DND-41 (cell line): Measurements from ENCODE around the gene DRC1.

Source experiments
- ATAC-seq: fragments of 200-7000 bp; cut with Tn5 transposase; 3 replicates; pipeline ENCODE4 v1.9.1; 2021; ENCODE audit warnings: low read depth; ENCODE audit not compliant: insufficient read depth
- DNase-seq: peaks from one replicate; pipeline ENCODE4 v3.0.0-alpha.2; 2020
- H2AFZ ChIP-seq: 2 replicates; pipeline ENCODE4 v1.6.0; 2012; ENCODE audit warnings: low read depth, low read length
- H3K27ac ChIP-seq: 2 replicates; pipeline ENCODE4 v1.5.1; 2012; ENCODE audit warnings: low read length, inconsistent platforms
- H3K27me3 ChIP-seq: fragments of 200-600 bp; sonication (generic); 2 replicates; pipeline ENCODE4 v1.6.0; 2012; ENCODE audit warnings: low read length, mild to moderate bottlenecking, inconsistent platforms; ENCODE audit not compliant: insufficient read depth, poor library complexity
- H3K36me3 ChIP-seq: 2 replicates; pipeline ENCODE4 v1.5.1; 2012; ENCODE audit warnings: low read length, inconsistent platforms; ENCODE audit not compliant: insufficient read depth
- H3K4me1 ChIP-seq: 2 replicates; pipeline ENCODE4 v1.5.1; 2012; ENCODE audit warnings: mild to moderate bottlenecking, low read length; ENCODE audit not compliant: insufficient read depth
- H3K4me2 ChIP-seq: 2 replicates; pipeline ENCODE4 v1.6.0; 2012; ENCODE audit warnings: mild to moderate bottlenecking, moderate library complexity, low read length, inconsistent platforms; ENCODE audit not compliant: insufficient read depth
- H3K4me3 ChIP-seq, 2 experiments: fragments of 200-600 bp in 1 of 2; shearing (Covaris generic) in 1 of 2; 2 replicates each; pipeline ENCODE4 v1.5.1; 2012 to 2016; ENCODE audit warnings: inconsistent platforms in 2 of 2, low read length in 2 of 2, mild to moderate bottlenecking in 2 of 2, low read depth in 1 of 2, moderate library complexity in 1 of 2
- H3K79me2 ChIP-seq: 2 replicates; pipeline ENCODE4 v1.6.0; 2012; ENCODE audit warnings: low read length, inconsistent platforms; ENCODE audit not compliant: insufficient read depth
- H3K9ac ChIP-seq: 2 replicates; pipeline ENCODE4 v1.6.0; 2012; ENCODE audit warnings: low read depth, mild to moderate bottlenecking, inconsistent platforms, low read length, moderate library complexity
- H3K9me3 ChIP-seq: 2 replicates; pipeline ENCODE4 v1.5.1; 2012; ENCODE audit warnings: low read length, moderate library complexity, mild to moderate bottlenecking, inconsistent platforms; ENCODE audit not compliant: insufficient read depth, severe bottlenecking
- H4K20me1 ChIP-seq: 2 replicates; pipeline ENCODE4 v1.6.0; 2012; ENCODE audit warnings: low read length; ENCODE audit not compliant: insufficient read depth
- CTCF ChIP-seq: IDR thresholded peaks from 2 replicates; pipeline ENCODE4 v1.5.1; 2012; ENCODE audit warnings: borderline replicate concordance, low read length, moderate library complexity, mild to moderate bottlenecking; ENCODE audit not compliant: poor library complexity, severe bottlenecking; ENCODE audit errors: extremely low read depth
- EZH2 ChIP-seq: IDR thresholded peaks from 3 replicates; pipeline ENCODE4 v1.6.1; 2012; ENCODE audit warnings: borderline replicate concordance, low read depth, mild to moderate bottlenecking, moderate library complexity, low read length, inconsistent platforms; ENCODE audit not compliant: severe bottlenecking

Gene DRC1

DNA sequence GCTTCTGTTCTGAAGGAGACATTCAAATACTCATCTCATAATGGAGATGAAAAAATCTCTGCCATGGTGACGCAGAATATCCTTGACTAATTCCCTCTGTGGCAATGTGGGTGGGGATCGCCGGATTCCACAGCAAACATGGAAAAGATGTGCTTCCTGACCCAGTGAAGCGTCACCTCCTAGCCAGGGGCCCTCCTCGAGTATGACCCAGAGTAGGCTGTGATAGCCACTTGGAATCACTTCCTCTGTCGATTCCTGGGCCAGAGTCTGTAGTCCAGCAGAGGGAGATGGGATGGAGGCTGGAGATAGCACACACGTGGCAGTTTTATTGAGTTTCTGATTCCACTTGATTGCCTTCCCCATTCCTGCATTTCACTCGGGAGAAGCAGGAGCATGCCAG lies 36.8 kb downstream of the DRC1 start:
- DNase-seq (no peak), ATAC-seq (no peak)
- Histone ChIP-seq H4K20me1 (no peaks in the 10 kb centered on the region), H3K27me3 (peaks cover 10% of the 10 kb centered on the region), H3K9ac (no peak overlapping the region), H3K4me3 (no peak overlapping the region), H3K4me2 (no peak overlapping the region), H3K27ac (no peak overlapping the region), H3K9me3 (no peaks in the 10 kb centered on the region), H3K4me1 (no peaks in the 10 kb centered on the region), H3K79me2 (no peaks in the 10 kb centered on the region), H2AFZ (no peak overlapping the region), H3K36me3 (no peaks in the 10 kb centered on the region)
- TF ChIP-seq EZH2 (no peak), CTCF (no peak)

GRCh38 chr2:26438926-26439325 lies 37.2 kb downstream of the DRC1 start:
- peaks cover 7% of the 10 kb centered on the region for H3K27me3 ChIP-seq
- H3K36me3 ChIP-seq = no peaks in the 10 kb centered on the region
- no peak overlapping the region for H3K4me3 ChIP-seq
- H3K4me2 ChIP-seq = no peak overlapping the region
- H3K27ac ChIP-seq = no peak overlapping the region
- H3K79me2 ChIP-seq = no peaks in the 10 kb centered on the region
- H4K20me1 ChIP-seq = no peaks in the 10 kb centered on the region
- DNase-seq (no peak), ATAC-seq (no peak)
- H3K9ac ChIP-seq = no peak overlapping the region
- TF ChIP-seq CTCF = no peak
- no peak for TF ChIP-seq EZH2
- no peak overlapping the region for H2AFZ ChIP-seq
- no peaks in the 10 kb centered on the region for H3K4me1 ChIP-seq
- H3K9me3 ChIP-seq = no peaks in the 10 kb centered on the region

GRCh38 chr2:26442301-26442700 lies 40.6 kb downstream of the DRC1 start:
- Histone ChIP-seq H3K9me3 (no peaks in the 10 kb centered on the region), H3K27ac (no peak overlapping the region), H3K9ac (no peak overlapping the region), H3K4me2 (no peak overlapping the region), H3K4me3 (no peak overlapping the region), H3K4me1 (no peaks in the 10 kb centered on the region), H2AFZ (no peak overlapping the region), H4K20me1 (no peaks in the 10 kb centered on the region), H3K27me3 (peaks cover 7% of the 10 kb centered on the region), H3K36me3 (no peaks in the 10 kb centered on the region), H3K79me2 (no peaks in the 10 kb centered on the region)
- ATAC-seq (no peak), DNase-seq (no peak)
- TF ChIP-seq CTCF = no peak
- no peak for TF ChIP-seq EZH2

DNA sequence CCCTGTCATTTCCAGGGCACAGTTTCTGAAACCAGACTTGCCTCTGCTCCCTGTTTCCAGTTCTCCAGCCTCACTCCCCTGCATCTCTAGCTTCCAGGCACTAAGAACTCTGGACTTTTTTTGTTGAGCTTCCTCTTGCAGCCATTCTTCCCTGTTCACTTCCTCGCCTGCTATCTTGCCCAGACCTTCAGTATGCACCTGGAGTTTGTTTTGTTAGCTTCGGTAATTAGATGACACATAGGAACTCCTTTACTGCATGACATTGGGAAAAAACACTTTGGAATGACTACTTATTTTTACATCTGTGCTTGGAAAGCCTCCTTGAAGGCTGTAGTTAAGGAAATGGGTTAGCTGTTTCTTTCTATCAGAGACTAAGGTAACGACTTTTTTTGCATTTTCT lies 41.0 kb downstream of the DRC1 start:
- Histone ChIP-seq H3K27me3 (peaks cover 7% of the 10 kb centered on the region), H3K4me2 (no peak overlapping the region), H3K4me3 (no peak overlapping the region), H4K20me1 (no peaks in the 10 kb centered on the region), H3K4me1 (no peaks in the 10 kb centered on the region), H3K79me2 (no peaks in the 10 kb centered on the region), H3K27ac (no peak overlapping the region), H3K9me3 (no peaks in the 10 kb centered on the region), H3K36me3 (no peaks in the 10 kb centered on the region), H2AFZ (no peak overlapping the region), H3K9ac (no peak overlapping the region)
- TF ChIP-seq CTCF (no peak), EZH2 (no peak)
- DNase-seq = no peak
- no peak for ATAC-seq
